HTERT RPE-1 (cell line): ENCODE results near the gene SPTBN1.
"Not testable (repeated sequence)": the region's sequence is repeated elsewhere in the genome, so short reads cannot be mapped to it uniquely, and the experiment has no call there.

Source experiments
- in situ Hi-C: fragments of 300-500 bp; cut with MboI; formaldehyde crosslinking; loops from 4 replicates; pipeline ENCODE4 v1.14.3; 2020; ENCODE audit warnings: low sequenced_read_pairs

Gene SPTBN1

GRCh38 chr2:54468673-54469072, 12.5 kb downstream of the SPTBN1 start:
- in situ Hi-C loops, result no loop called here

DNA sequence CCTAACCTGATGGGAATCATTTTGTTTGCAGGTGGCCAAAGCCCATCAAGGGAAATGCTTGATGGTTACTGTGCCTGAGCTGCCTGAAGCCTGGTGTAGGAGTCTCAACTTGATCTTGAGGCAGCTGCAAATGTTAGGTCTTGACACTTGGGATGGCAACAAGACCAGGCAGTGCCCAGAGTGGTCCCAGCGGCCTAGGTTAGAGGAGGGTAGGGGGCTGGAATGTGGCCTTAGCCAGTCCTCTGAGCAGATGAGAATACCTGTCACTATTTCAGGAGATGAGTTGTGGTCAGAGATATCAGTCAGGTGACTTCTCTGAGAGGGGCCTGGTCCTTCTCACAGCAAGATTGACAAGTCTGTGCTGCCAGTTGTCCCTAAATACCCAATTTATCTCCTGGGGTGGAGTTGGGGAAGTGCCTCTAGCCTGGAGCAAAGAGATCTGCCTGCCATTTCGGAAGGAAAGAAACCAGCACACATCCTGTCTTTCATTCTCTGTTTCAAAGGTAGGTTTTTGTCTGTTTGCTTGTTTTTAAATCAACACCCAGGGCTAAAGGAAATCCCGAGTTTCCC, 13.4 kb downstream of the SPTBN1 start:
- in situ Hi-C loops, result no loop called here

GRCh38 chr2:54470266-54470938, 14.3 kb downstream of the SPTBN1 start:
- in situ Hi-C loops, result no loop called here

DNA sequence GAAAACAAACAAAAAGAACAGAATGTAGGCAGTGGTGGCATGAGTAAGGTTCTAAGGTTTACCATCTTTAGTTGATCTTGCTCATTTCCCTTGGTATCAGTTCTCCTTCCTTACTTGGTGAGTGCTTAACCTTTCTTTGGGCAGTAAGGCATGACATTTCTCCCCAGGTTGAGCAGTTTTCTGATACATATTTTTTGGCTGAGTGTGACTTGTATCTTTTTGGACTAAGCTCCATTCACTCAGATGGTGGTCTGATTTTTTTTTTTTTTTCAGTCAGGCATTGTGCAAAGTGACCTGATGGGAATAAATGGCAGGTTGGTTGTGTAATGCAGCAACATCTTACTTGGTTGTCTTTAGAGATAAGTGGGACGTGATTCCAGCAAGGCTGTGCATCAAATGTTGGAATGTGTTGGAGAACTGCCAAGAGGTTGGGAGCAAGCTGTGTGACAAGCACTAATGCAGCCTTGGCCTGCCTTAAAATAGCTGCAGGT, 15.1 kb downstream of the SPTBN1 start:
- in situ Hi-C loops, result no loop called here

- in situ Hi-C loops, result no loop called here
Measured at GRCh38 chr2:54473851-54474250, 17.7 kb downstream of the SPTBN1 start.

DNA sequence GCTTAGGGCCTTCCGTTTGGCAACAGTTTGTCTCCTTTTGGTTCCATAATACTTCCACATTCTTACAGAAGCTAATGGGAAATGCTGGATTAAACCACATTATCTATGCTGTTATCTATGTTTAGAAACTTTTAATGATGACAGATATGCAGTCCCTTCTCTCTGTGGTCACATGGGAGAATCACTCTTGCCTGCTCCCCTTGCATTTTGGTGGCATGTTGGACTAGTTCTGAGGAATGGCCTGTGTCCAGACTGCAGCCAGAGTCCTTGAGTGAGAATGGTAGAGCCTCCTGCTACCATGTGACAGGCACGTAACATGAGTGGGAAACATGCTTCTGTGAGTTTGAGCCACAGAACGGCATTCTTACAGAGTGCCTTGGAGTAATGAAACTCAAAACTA, 19.2 kb downstream of the SPTBN1 start:
- in situ Hi-C loops, result no loop called here

GRCh38 chr2:54475919-54476318, 19.8 kb downstream of the SPTBN1 start:
- in situ Hi-C loops, result no loop called here

GRCh38 chr2:54476852-54477251, 20.7 kb downstream of the SPTBN1 start:
- in situ Hi-C loops, result no loop called here

- in situ Hi-C loops, result no loop called here
Measured at GRCh38 chr2:54477896-54478295, 21.8 kb downstream of the SPTBN1 start.

DNA sequence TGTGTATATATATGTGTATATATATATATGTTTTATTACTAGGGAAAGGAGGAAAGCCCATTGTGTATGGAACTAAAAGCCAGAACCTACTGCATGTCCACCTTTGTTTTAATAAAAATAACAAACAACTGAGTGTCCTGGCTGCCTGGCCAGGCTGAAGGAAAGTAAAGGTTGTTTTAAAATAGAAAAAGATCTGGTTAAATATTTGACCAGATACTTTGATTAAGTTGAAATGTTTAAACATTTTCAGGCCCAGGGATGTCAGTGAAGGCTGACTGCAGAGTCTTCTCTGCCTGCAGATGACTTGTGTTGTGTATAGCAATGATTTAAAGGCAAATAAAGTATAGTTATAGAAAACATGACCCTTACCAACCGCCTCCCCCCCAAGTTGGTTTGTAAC, 22.8 kb downstream of the SPTBN1 start:
- in situ Hi-C loops, result no loop called here

- in situ Hi-C loops, result no loop called here
Measured at GRCh38 chr2:54479424-54479823, 23.3 kb downstream of the SPTBN1 start.

GRCh38 chr2:54480025-54480424, 23.9 kb downstream of the SPTBN1 start:
- in situ Hi-C loops, result no loop called here

GRCh38 chr2:54481686-54482085, 25.6 kb downstream of the SPTBN1 start:
- in situ Hi-C loops, result no loop called here

DNA sequence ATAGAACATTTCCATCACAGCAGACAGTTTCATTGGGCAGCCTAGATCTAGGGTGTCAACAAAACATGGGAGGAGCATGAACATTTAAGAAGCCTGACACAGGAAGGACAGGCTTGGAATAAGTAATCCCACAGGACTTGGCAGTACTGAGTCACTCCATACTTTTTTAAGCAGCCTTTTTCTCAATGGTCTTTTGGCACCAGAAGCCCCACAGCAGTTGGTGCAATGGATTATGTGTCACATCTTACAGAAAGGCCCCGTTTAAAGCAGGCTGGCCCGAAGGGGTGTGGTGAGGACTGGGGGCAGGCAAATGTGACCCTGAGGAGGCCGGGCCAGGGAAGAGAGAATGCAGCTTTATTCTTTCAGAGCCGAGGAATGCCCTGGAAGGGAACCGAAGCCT, 26.6 kb downstream of the SPTBN1 start:
- in situ Hi-C loops, result no loop called here

- in situ Hi-C loops, result no loop called here
Measured at GRCh38 chr2:54483426-54483825, 27.3 kb downstream of the SPTBN1 start.

- in situ Hi-C loops, result not testable (repeated sequence)
Measured at GRCh38 chr2:54485756-54486155, 29.6 kb downstream of the SPTBN1 start.

GRCh38 chr2:54486766-54487165, 30.6 kb downstream of the SPTBN1 start:
- in situ Hi-C loops, result no loop called here

- in situ Hi-C loops, result no loop called here
Measured at GRCh38 chr2:54490863-54491262, 34.7 kb downstream of the SPTBN1 start.

DNA sequence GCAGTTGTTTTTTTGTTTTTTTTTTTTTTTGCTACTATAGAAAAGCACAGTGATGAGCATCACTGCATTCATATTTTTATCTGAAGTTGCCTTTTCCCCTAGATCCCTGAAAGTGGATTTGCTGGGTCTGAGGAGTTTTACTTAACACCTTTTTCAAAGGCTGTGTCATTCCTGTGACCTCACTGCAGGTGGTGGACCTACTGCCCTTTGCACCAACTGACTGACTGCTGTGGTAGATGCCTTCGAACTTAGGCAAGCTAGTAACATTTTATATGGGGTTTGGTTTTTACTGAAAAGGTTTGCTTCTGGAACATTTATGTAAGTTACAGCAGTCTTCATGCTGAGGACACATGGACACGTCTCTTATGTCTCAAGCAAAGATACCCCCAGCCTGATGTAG, 36.2 kb downstream of the SPTBN1 start:
- in situ Hi-C loops, result no loop called here

GRCh38 chr2:54494087-54494486, 38.0 kb downstream of the SPTBN1 start:
- in situ Hi-C loops, result no loop called here

- in situ Hi-C loops, result no loop called here
Measured at GRCh38 chr2:54496920-54497319, 40.8 kb downstream of the SPTBN1 start.

- in situ Hi-C loops, result no loop called here
Measured at GRCh38 chr2:54497763-54498680, 41.9 kb downstream of the SPTBN1 start.
